NCI-H526 treated with DMSO at 0.1 percent for 48 hours (cell line): ENCODE measurements around the gene CD300LD.
"Not testable (repeated sequence)": the region's sequence is repeated elsewhere in the genome, so short reads cannot be mapped to it uniquely, and the experiment has no call there.

ENCODE experiments used
- DNase-seq: peaks from one replicate; lab custom pipeline; 2025; lab: John Stamatoyannopoulos, UW

Gene CD300LD

GRCh38 chr17:74606050-74606449 is 14.0 kb upstream of the CD300LD start:
- no peak for DNase-seq

- no peak for DNase-seq
Measured at GRCh38 chr17:74605361-74605760, 13.3 kb upstream of the CD300LD start.

GRCh38 chr17:74604761-74605160 is 12.7 kb upstream of the CD300LD start:
- no peak for DNase-seq

- no peak for DNase-seq
Measured at GRCh38 chr17:74604200-74604599, 12.1 kb upstream of the CD300LD start.

- no peak for DNase-seq
Measured at GRCh38 chr17:74603746-74604145, 11.7 kb upstream of the CD300LD start.

- no peak for DNase-seq
Measured at GRCh38 chr17:74603037-74603635, 11.1 kb upstream of the CD300LD start.

- no peak for DNase-seq
Measured at GRCh38 chr17:74601944-74602572, 10.0 kb upstream of the CD300LD start.

GRCh38 chr17:74599448-74599939 is 7.4 kb upstream of the CD300LD start:
- DNase-seq, result no peak

- no peak for DNase-seq
Measured at GRCh38 chr17:74599023-74599399, 6.9 kb upstream of the CD300LD start.

GRCh38 chr17:74598346-74599022 is 6.4 kb upstream of the CD300LD start:
- DNase-seq, result no peak

GRCh38 chr17:74597069-74597790 is 5.1 kb upstream of the CD300LD start:
- no peak for DNase-seq

GRCh38 chr17:74595037-74595750 is 3.1 kb upstream of the CD300LD start:
- DNase-seq, result no peak

GRCh38 chr17:74591503-74591902 is 580 bp downstream of the CD300LD start:
- DNase-seq, result no peak

- DNase-seq, result no peak
Measured at GRCh38 chr17:74585711-74586110, 6.4 kb downstream of the CD300LD start.

- no peak for DNase-seq
Measured at GRCh38 chr17:74584292-74585060, 7.6 kb downstream of the CD300LD start.

- DNase-seq, result no peak
Measured at GRCh38 chr17:74582633-74583032, 9.4 kb downstream of the CD300LD start.

GRCh38 chr17:74579900-74580299 is 12.2 kb downstream of the CD300LD start:
- no peak for DNase-seq

GRCh38 chr17:74578979-74579378 is 13.1 kb downstream of the CD300LD start:
- DNase-seq, result no peak

- no peak for DNase-seq
Measured at GRCh38 chr17:74574489-74575142, 17.5 kb downstream of the CD300LD start.

GRCh38 chr17:74573635-74574034 is 18.4 kb downstream of the CD300LD start:
- not testable (repeated sequence) for DNase-seq

GRCh38 chr17:74573169-74573568 is 18.9 kb downstream of the CD300LD start:
- DNase-seq, result no peak
